IMR-90 (cell line): Measurements from ENCODE around the gene ITPR3. TPM values are rescaled to one million over a fixed set of nuclear protein-coding genes. Genes with fewer than 3 reads are reported as not detected.
A peak's percentile ranks its signal among the peaks of the same experiment; 100 is the strongest.

Experiments used
- ATAC-seq: fragments of 200-7000 bp; cut with Tn5 transposase; 2 replicates; pipeline ENCODE4 v1.9.1; 2020; ENCODE audit warnings: low read depth, mild to moderate bottlenecking, moderate library complexity
- BruUV-seq: library from RNA; stranded (reverse); fragments of 400-500 nt; replicated peaks from 2 replicates; lab custom pipeline; 2021; lab: Mats Ljungman, UMichigan
- CTCF ChIA-PET: fragments of 300-600 bp; formaldehyde crosslinking; extraction: SDS; loops from one replicate; lab custom pipeline; 2021; ENCODE audit warnings: antibody characterized with exemption; lab: Yijun Ruan, JAX
- POLR2A ChIA-PET: fragments of 300-600 bp; sonication (Branson Sonifier 250); formaldehyde crosslinking; loops from one replicate; lab custom pipeline; 2022; ENCODE audit warnings: antibody characterized with exemption; ENCODE audit not compliant: unreplicated experiment; lab: Charles Lee
- DNase-seq: peaks from one replicate; pipeline ENCODE4 v3.0.0; 2013
- H2AFZ ChIP-seq: replicated peaks from 2 replicates; pipeline ENCODE3; 2013; ENCODE audit warnings: low read length, mild to moderate bottlenecking; ENCODE audit not compliant: poor library complexity
- H2AK5ac ChIP-seq: 2 replicates; pipeline ENCODE4 v1.6.1; 2013; ENCODE audit warnings: low read depth, low read length, inconsistent platforms
- H2AK9ac ChIP-seq: replicated peaks from 2 replicates; pipeline ENCODE3; 2013; ENCODE audit warnings: mild to moderate bottlenecking, low read depth, low read length, moderate library complexity; ENCODE audit not compliant: poor library complexity
- H2BK120ac ChIP-seq: 2 replicates; pipeline ENCODE4 v1.6.1; 2013; ENCODE audit warnings: low read depth, low read length, inconsistent platforms
- H2BK15ac ChIP-seq: 3 replicates; pipeline ENCODE4 v1.6.1; 2013; ENCODE audit warnings: low read depth, low read length, inconsistent platforms
- H2BK20ac ChIP-seq: 2 replicates; pipeline ENCODE4 v1.6.1; 2013; ENCODE audit warnings: low read depth, mild to moderate bottlenecking, inconsistent platforms, low read length, moderate library complexity
- H2BK5ac ChIP-seq: 2 replicates; pipeline ENCODE4 v1.6.1; 2013; ENCODE audit warnings: mild to moderate bottlenecking, low read depth, low read length, inconsistent platforms; ENCODE audit not compliant: poor library complexity, severe bottlenecking
- H3K14ac ChIP-seq: replicated peaks from 2 replicates; pipeline ENCODE4 v1.6.1; 2013; ENCODE audit warnings: low read depth, low read length, inconsistent platforms
- H3K18ac ChIP-seq: 2 replicates; pipeline ENCODE4 v1.6.1; 2013; ENCODE audit warnings: low read depth, low read length, control low read depth
- H3K23ac ChIP-seq: 2 replicates; pipeline ENCODE4 v1.6.1; 2013; ENCODE audit warnings: low read depth, low read length, inconsistent platforms
- H3K27ac ChIP-seq: 2 replicates; pipeline ENCODE4 v1.5.1; 2013; ENCODE audit warnings: mild to moderate bottlenecking, control low read depth, low read length; ENCODE audit not compliant: insufficient read depth
- H3K27me3 ChIP-seq: 2 replicates; pipeline ENCODE4 v1.6.1; 2013; ENCODE audit warnings: low read length; ENCODE audit not compliant: control insufficient read depth, insufficient read depth
- H3K36me3 ChIP-seq: 2 replicates; pipeline ENCODE4 v1.6.1; 2013; ENCODE audit warnings: low read length, mixed read lengths; ENCODE audit not compliant: control insufficient read depth, insufficient read depth
- H3K4ac ChIP-seq: 2 replicates; pipeline ENCODE4 v1.6.1; 2013; ENCODE audit warnings: low read depth, low read length, inconsistent platforms
- H3K4me1 ChIP-seq: 2 replicates; pipeline ENCODE4 v1.6.1; 2013; ENCODE audit warnings: low read length, mixed read lengths; ENCODE audit not compliant: control insufficient read depth, insufficient read depth
- H3K4me2 ChIP-seq: 2 replicates; pipeline ENCODE4 v1.6.1; 2013; ENCODE audit warnings: low read depth, mild to moderate bottlenecking, control low read depth, low read length, moderate library complexity
- H3K4me3 ChIP-seq: 2 replicates; pipeline ENCODE4 v1.5.1; 2013; ENCODE audit warnings: low read depth, mild to moderate bottlenecking, control low read depth, low read length, moderate library complexity; ENCODE audit not compliant: insufficient read depth
- H3K56ac ChIP-seq: 2 replicates; pipeline ENCODE4 v1.6.1; 2013; ENCODE audit warnings: low read length, inconsistent platforms; ENCODE audit not compliant: insufficient read depth; ENCODE audit errors: extremely low read depth
- H3K79me1 ChIP-seq, 2 experiments: 2 replicates each; pipeline ENCODE4 v1.6.1; 2013; ENCODE audit warnings: low read length in 2 of 2, inconsistent platforms in 1 of 2, low read depth in 1 of 2
- H3K9ac ChIP-seq: 2 replicates; pipeline ENCODE4 v1.6.1; 2013; ENCODE audit warnings: low read depth, low read length, control low read depth
- H3K9me1 ChIP-seq: 2 replicates; pipeline ENCODE4 v1.6.1; 2013; ENCODE audit warnings: low read length, inconsistent platforms; ENCODE audit not compliant: insufficient read depth
- H3K9me3 ChIP-seq: 2 replicates; pipeline ENCODE4 v1.6.1; 2013; ENCODE audit warnings: low read length; ENCODE audit not compliant: control insufficient read depth, insufficient read depth
- H4K20me1 ChIP-seq: 2 replicates; pipeline ENCODE4 v1.6.1; 2013; ENCODE audit warnings: low read length, inconsistent platforms; ENCODE audit not compliant: insufficient read depth
- H4K5ac ChIP-seq: 2 replicates; pipeline ENCODE4 v1.6.1; 2013; ENCODE audit warnings: mild to moderate bottlenecking, low read depth, low read length, control low read depth
- H4K8ac ChIP-seq, 2 experiments: 2 replicates each; pipeline ENCODE4 v1.6.1; 2013; ENCODE audit warnings: low read depth in 2 of 2, low read length in 2 of 2, control low read depth in 1 of 2, inconsistent platforms in 1 of 2
- H4K91ac ChIP-seq: 2 replicates; pipeline ENCODE4 v1.6.1; 2013; ENCODE audit warnings: low read depth, low read length, inconsistent platforms; ENCODE audit not compliant: insufficient read depth
- BHLHE40 ChIP-seq: fragments of 150-350 bp; IDR thresholded peaks from 2 replicates; pipeline ENCODE4 v1.6.1; 2016; ENCODE audit warnings: mild to moderate bottlenecking, low read depth, low read length
- CEBPB ChIP-seq: IDR thresholded peaks from 2 replicates; pipeline ENCODE4 v1.6.1; 2012; ENCODE audit warnings: low read depth, low read length, improper control_type of control experiment
- ELK1 ChIP-seq: fragments of 150-350 bp; IDR thresholded peaks from 2 replicates; pipeline ENCODE4 v1.6.1; 2016; ENCODE audit warnings: low read depth, mild to moderate bottlenecking, low read length, moderate library complexity, borderline replicate concordance
- FOS ChIP-seq: fragments of 150-350 bp; IDR thresholded peaks from 2 replicates; pipeline ENCODE4 v1.6.1; 2016; ENCODE audit warnings: low read depth, low read length
- MAFK ChIP-seq: IDR thresholded peaks from 2 replicates; pipeline ENCODE4 v1.6.1; 2012; ENCODE audit warnings: low read depth, low read length, improper control_type of control experiment
- MAZ ChIP-seq: IDR thresholded peaks from 2 replicates; pipeline ENCODE4 v1.6.1; 2012; ENCODE audit warnings: low read depth, mild to moderate bottlenecking, low read length, improper control_type of control experiment, moderate library complexity, borderline replicate concordance
- MXI1 ChIP-seq: IDR thresholded peaks from 2 replicates; pipeline ENCODE4 v1.6.1; 2012; ENCODE audit warnings: low read depth, mild to moderate bottlenecking, low read length, moderate library complexity, borderline replicate concordance
- NFE2L2 ChIP-seq: fragments of 150-350 bp; IDR thresholded peaks from 2 replicates; pipeline ENCODE4 v1.6.1; 2016; ENCODE audit warnings: low read depth, mild to moderate bottlenecking, low read length
- POLR2A ChIP-seq: IDR thresholded peaks from 2 replicates; pipeline ENCODE4 v1.6.1; 2012; ENCODE audit warnings: mild to moderate bottlenecking, low read depth, low read length
- RCOR1 ChIP-seq: IDR thresholded peaks from 2 replicates; pipeline ENCODE4 v1.6.1; 2012; ENCODE audit warnings: mild to moderate bottlenecking, low read length, improper control_type of control experiment; ENCODE audit not compliant: insufficient replicate concordance
- SMC3 ChIP-seq: fragments of 150-350 bp; IDR thresholded peaks from 2 replicates; pipeline ENCODE4 v1.6.1; 2016; ENCODE audit warnings: low read depth, mild to moderate bottlenecking, antibody characterized with exemption, low read length, moderate library complexity
- USF2 ChIP-seq: fragments of 150-350 bp; IDR thresholded peaks from 2 replicates; pipeline ENCODE4 v1.6.1; 2017; ENCODE audit warnings: mild to moderate bottlenecking, antibody characterized with exemption, low read length, low read depth
- WGBS, 2 experiments: methylation state at CpG; one replicate each; pipeline versions ENCODE4 v1.1.5 to v1.1.7; 2013; ENCODE audit warnings: missing lambda C conversion rate in 2 of 2; ENCODE audit not compliant: insufficient read length in 1 of 2; ENCODE audit errors: extremely low coverage in 2 of 2; 5-methylcytosine and 5-hydroxymethylcytosine counted together
- dilution Hi-C: fragments of 300-500 bp; cut with HindIII; formaldehyde crosslinking; loops from one replicate; pipeline ENCODE4 v1.14.3; 2018; ENCODE audit warnings: low sequenced_read_pairs; ENCODE audit not compliant: unreplicated experiment
- in situ Hi-C: fragments of 300-500 bp; cut with MboI; formaldehyde crosslinking; loops from 3 replicates; pipeline ENCODE4 v1.14.3; 2019; ENCODE audit warnings: low sequenced_read_pairs, inconsistent platforms, mixed read lengths
- intact Hi-C: fragments of 100-400 bp; cut with micrococcal nuclease; formaldehyde crosslinking; loops from 2 replicates; pipeline ENCODE4 v1.10.0; 2022
- polyA plus RNA-seq, 3 experiments: library from polyadenylated mRNA; depleted of rRNA; stranded (reverse); fragments of >200 nt; gene quantifications; 2 replicates each; pipeline ENCODE4 v1.2.3, GENCODE V29; 2012; ENCODE audit warnings: low replicate concordance in 1 of 3
- total RNA-seq: library from RNA; depleted of rRNA; stranded (reverse); fragments of >200 nt; gene quantifications from 2 replicates; pipeline ENCODE4 v1.2.3, GENCODE V29; 2012

Gene ITPR3
- total and polyA plus RNA-seq, 2 of the 4 experiments (the other 2 are of a cell fraction): 1.6 to 3.7 TPM

- no peak overlapping the region for H3K56ac ChIP-seq
- H2BK5ac ChIP-seq: no peak overlapping the region
- dilution Hi-C loops (no loop called here), in situ Hi-C loops (no loop called here), intact Hi-C loops (loop anchor here (10.0 kb wide), 1 partner anchor 215 kb away; the partner anchor contains the start of gene ZBTB9)
- no peak overlapping the region for H3K4me2 ChIP-seq
- H4K91ac ChIP-seq: no peak overlapping the region
- WGBS, 2 experiments: 89% methylated on average over 9 of the region's 21 CpGs; no CpG with 5 or more reads in 1 of the 2 experiments
- no peak overlapping the region for H3K23ac ChIP-seq
- H2BK120ac ChIP-seq: no peak overlapping the region
- BruUV-seq: no TSS peak
- no peak overlapping the region for H2AK5ac ChIP-seq
- peaks cover 6% of the 10 kb centered on the region; the same call in 1 of the 2 replicates for H3K9me1 ChIP-seq
- H2AFZ ChIP-seq: no peak overlapping the region
- H4K20me1 ChIP-seq: no peaks in the 10 kb centered on the region
- TF ChIP-seq POLR2A (no peak), CEBPB (no peak), BHLHE40 (no peak), FOS (no peak), MXI1 (no peak), NFE2L2 (no peak), SMC3 (no peak), ELK1 (no peak), MAZ (no peak), USF2 (no peak), MAFK (no peak), RCOR1 (no peak)
- H2BK15ac ChIP-seq: no peak overlapping the region
- no peak overlapping the region for H2BK20ac ChIP-seq
- no peak overlapping the region for H3K14ac ChIP-seq
- H3K18ac ChIP-seq: no peak overlapping the region
- no peak overlapping the region for H3K9ac ChIP-seq
- CTCF ChIA-PET: no interaction called here
- H3K4me3 ChIP-seq: no peak overlapping the region
- no peaks in the 10 kb centered on the region for H3K9me3 ChIP-seq
- H3K4ac ChIP-seq: no peak overlapping the region
- H4K5ac ChIP-seq: no peak overlapping the region
- peaks cover 9% of the 10 kb centered on the region for H3K4me1 ChIP-seq
- H3K27ac ChIP-seq: no peak overlapping the region
- POLR2A ChIA-PET: no interaction called here
- peak overlapping the region; percentile 55 for H2AK9ac ChIP-seq
- no peaks in the 10 kb centered on the region for H3K36me3 ChIP-seq
- H3K27me3 ChIP-seq: no peaks in the 10 kb centered on the region; the same call in 1 of the 2 replicates
- H3K79me1 ChIP-seq: no peaks in the 10 kb centered on the region
- no peak overlapping the region for H4K8ac ChIP-seq
- no peak for DNase-seq
- ATAC-seq: no peak
These were observed 49.1 kb downstream of the ITPR3 start for GRCh38 chr6:33670086-33670660.
